Neural crest cell (in vitro differentiated cells): ENCODE data around the gene EPHA7. TPM values are rescaled to one million over a fixed set of nuclear protein-coding genes. Genes with fewer than 3 reads are reported as not detected.

ENCODE experiments used
- DNase-seq: peaks from one replicate; pipeline ENCODE4 v3.0.0; 2021; ENCODE audit warnings: low read depth, mixed read lengths, low spot score
- H3K27ac Mint-ChIP-seq: one replicate; pipeline ENCODE4 v1.8.0; 2021; ENCODE audit warnings: mild to moderate bottlenecking, mixed read lengths; ENCODE audit not compliant: unreplicated experiment
- H3K27me3 Mint-ChIP-seq: 2 replicates; pipeline ENCODE4 v1.8.0; 2021; ENCODE audit warnings: low read depth, mild to moderate bottlenecking, mixed read lengths
- H3K36me3 Mint-ChIP-seq: 2 replicates; pipeline ENCODE4 v1.8.0; 2021; ENCODE audit warnings: low read depth, mild to moderate bottlenecking, mixed read lengths
- H3K4me1 Mint-ChIP-seq: 2 replicates; pipeline ENCODE4 v1.8.0; 2021; ENCODE audit warnings: mixed read lengths
- H3K4me3 Mint-ChIP-seq: one replicate; pipeline ENCODE4 v1.8.0; 2021; ENCODE audit warnings: mild to moderate bottlenecking, mixed read lengths
- H3K9me3 Mint-ChIP-seq: 2 replicates; pipeline ENCODE4 v1.8.0; 2021; ENCODE audit warnings: mixed read lengths
- CTCF ChIP-seq: fragments of 200-600 bp; sonication (generic); conservative IDR thresholded peaks from 2 replicates; pipeline ENCODE4 v1.5.0; 2021; ENCODE audit warnings: antibody characterized with exemption, mild to moderate bottlenecking
- total RNA-seq: library from RNA; stranded (reverse); gene quantifications from 2 replicates; pipeline ENCODE4 v1.2.1, GENCODE V29; 2021

Gene EPHA7
- total RNA-seq, 1 donor from 2014 or later, result 35.8 TPM

DNA sequence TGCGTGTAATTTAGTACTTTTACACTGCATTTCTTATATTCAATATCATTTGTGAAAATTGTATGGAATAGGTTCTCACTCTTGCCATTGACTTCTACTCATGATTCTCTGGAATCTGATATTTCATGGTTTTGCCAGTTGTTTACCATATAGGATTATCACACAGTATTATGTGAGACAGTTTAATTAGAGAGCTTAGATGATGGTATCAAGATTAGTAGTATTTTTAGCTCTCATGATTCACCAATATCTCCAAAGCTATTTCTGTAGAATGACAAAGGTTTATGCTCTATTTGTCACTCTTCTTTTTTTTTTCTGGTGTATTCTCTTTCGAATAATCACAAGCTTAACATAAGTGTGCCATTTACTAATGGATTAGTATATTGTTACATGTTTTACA is 45.9 kb downstream of the EPHA7 start:
- Mint-ChIP-seq H3K4me3 (no peak overlapping the region), H3K36me3 (peaks cover 5% of the 10 kb centered on the region), H3K4me1 (peaks cover 16% of the 10 kb centered on the region), H3K27me3 (no peaks in the 10 kb centered on the region), H3K27ac (no peak overlapping the region), H3K9me3 (no peaks in the 10 kb centered on the region)
- DNase-seq, result no peak
- no peak for TF ChIP-seq CTCF

DNA sequence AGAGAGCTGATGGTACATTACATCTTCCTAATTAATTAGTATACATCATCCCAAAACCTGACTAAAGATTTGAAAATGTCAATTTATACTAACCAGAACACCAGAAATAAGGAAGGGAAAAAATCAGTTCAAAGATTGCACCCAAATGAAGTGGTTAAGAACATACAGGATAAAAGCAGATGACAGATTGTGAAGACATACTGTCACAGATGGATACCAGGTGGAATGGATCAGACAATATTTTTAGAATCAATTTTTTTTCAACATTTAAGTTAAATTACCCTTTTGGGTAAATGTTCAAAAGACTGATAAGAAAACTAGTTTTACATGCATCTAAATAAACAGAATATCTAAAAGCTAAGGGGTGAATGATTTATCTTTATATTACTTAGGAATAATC is 47.6 kb downstream of the EPHA7 start:
- Mint-ChIP-seq H3K27me3 (no peaks in the 10 kb centered on the region), H3K36me3 (peaks cover 4% of the 10 kb centered on the region), H3K9me3 (no peaks in the 10 kb centered on the region), H3K4me3 (no peak overlapping the region), H3K27ac (no peak overlapping the region), H3K4me1 (peaks cover 7% of the 10 kb centered on the region)
- TF ChIP-seq CTCF, result no peak
- no peak for DNase-seq

DNA sequence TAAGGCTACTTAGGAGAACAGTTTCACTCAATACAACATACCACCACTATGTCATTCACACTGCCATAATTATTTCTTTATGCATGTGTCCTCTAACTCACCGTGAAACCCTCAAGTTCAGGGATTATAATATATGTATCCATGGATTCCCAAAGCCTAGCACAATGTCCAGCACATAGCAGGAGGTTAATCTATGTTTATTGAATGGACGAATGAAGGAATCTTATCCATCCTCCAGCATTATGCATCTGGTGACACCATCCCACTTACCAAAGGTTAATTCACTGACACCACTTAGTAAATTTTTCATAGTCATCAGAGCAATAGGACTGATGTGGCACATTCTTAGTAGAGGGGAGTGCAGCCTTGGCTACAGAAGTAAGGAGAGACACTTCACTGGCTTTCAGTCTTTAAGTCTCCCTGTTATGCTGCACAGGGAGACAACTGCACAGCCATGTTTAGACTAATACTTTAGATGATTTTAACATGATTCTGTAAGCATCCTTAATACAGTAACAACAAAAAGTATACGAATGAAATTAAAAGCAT is 49.7 kb downstream of the EPHA7 start:
- peaks cover 2% of the 10 kb centered on the region for H3K9me3 Mint-ChIP-seq
- DNase-seq, result no peak
- no peaks in the 10 kb centered on the region for H3K27me3 Mint-ChIP-seq
- H3K4me1 Mint-ChIP-seq, result peaks cover 7% of the 10 kb centered on the region
- no peak for TF ChIP-seq CTCF
- H3K27ac Mint-ChIP-seq, result no peak overlapping the region
- H3K4me3 Mint-ChIP-seq, result no peak overlapping the region
- H3K36me3 Mint-ChIP-seq, result peaks cover 5% of the 10 kb centered on the region

DNA sequence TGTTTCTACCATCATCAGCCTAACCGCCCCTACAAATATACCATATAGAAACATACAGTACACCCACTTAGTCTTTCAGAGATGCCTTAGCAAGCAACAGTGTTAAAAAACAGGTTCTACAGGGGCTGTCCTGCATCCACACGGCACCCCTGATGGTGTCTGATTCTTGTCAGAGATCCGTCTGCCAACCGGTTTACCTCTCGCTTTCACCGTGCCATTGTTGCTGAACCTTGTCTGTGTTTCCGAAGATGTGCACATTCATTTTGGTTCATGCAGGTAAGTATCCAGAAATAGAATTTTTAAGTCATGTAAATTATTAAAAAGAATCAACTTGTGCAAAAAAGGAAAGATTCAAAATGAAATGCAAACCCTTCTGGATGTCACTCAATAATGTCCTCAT is 52.9 kb downstream of the EPHA7 start:
- Mint-ChIP-seq H3K4me1 (peaks cover 7% of the 10 kb centered on the region), H3K4me3 (no peak overlapping the region), H3K27ac (no peak overlapping the region), H3K27me3 (no peaks in the 10 kb centered on the region), H3K36me3 (peaks cover 8% of the 10 kb centered on the region), H3K9me3 (peaks cover 2% of the 10 kb centered on the region)
- no peak for TF ChIP-seq CTCF
- no peak for DNase-seq

DNA sequence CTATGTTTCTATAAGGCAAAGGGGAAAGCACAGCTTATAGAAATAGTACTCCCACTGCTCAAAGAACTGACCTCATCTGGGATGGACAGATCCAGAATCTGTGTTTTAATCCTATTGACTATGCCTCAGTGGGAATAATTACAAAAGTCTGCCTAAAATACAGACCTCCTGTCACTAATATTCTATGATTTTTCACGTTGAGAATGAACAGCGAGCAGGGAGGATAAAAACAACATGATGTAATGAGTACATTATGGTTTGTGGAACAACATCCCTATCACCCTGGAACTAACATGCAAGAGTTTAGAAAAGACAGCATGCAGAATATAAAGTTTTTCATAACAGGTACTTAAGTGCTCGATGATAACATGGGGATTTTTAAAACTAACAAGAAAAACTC is 53.9 kb downstream of the EPHA7 start:
- no peak for DNase-seq
- Mint-ChIP-seq H3K4me1 (peaks cover 7% of the 10 kb centered on the region), H3K4me3 (no peak overlapping the region), H3K27ac (no peak overlapping the region), H3K9me3 (peaks cover 2% of the 10 kb centered on the region), H3K36me3 (peaks cover 6% of the 10 kb centered on the region), H3K27me3 (no peaks in the 10 kb centered on the region)
- TF ChIP-seq CTCF, result no peak

DNA sequence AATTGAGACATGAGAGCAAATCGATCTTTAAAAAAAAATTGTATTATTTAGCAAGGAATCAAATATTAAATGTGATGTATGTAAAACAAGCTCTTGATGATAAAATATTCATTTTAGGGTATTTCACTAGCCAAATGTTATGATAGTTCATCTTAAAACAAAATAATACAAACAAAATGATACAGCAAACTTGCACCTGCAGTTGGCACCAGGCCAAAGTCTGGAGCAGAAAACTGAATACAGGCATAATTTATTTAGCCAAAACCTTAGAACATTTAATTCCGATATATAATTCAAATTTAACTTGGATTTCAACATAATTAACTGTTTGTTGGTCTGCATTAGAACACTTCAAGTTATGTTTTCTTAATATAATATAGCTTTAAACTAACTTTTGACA is 60.9 kb downstream of the EPHA7 start:
- no peak for DNase-seq
- Mint-ChIP-seq H3K9me3 (no peaks in the 10 kb centered on the region), H3K27ac (no peak overlapping the region), H3K36me3 (peaks cover 10% of the 10 kb centered on the region), H3K27me3 (no peaks in the 10 kb centered on the region), H3K4me1 (no peaks in the 10 kb centered on the region), H3K4me3 (no peak overlapping the region)
- no peak for TF ChIP-seq CTCF
